ENCODE data around the gene PPP1R10.
A peak's percentile ranks its signal among the peaks of the same experiment; 100 is the strongest.
"Not testable (repeated sequence)": the region's sequence is repeated elsewhere in the genome, so short reads cannot be mapped to it uniquely, and the experiment has no call there.

The PPP1R10 gene

GRCh38 chr6:30616811-30617564 is at the start of gene PPP1R10:
Gene PPP1R10 (minus strand): TSS chr6:30617243. CDS start chr6:30609944, 7,299 bp downstream.
- DNase-seq: peak; percentile 93 to 100 (median 98)

- DNase-seq: not testable (repeated sequence)
These were observed 49.3 kb upstream of the PPP1R10 start for GRCh38 chr6:30666300-30666699.

DNA sequence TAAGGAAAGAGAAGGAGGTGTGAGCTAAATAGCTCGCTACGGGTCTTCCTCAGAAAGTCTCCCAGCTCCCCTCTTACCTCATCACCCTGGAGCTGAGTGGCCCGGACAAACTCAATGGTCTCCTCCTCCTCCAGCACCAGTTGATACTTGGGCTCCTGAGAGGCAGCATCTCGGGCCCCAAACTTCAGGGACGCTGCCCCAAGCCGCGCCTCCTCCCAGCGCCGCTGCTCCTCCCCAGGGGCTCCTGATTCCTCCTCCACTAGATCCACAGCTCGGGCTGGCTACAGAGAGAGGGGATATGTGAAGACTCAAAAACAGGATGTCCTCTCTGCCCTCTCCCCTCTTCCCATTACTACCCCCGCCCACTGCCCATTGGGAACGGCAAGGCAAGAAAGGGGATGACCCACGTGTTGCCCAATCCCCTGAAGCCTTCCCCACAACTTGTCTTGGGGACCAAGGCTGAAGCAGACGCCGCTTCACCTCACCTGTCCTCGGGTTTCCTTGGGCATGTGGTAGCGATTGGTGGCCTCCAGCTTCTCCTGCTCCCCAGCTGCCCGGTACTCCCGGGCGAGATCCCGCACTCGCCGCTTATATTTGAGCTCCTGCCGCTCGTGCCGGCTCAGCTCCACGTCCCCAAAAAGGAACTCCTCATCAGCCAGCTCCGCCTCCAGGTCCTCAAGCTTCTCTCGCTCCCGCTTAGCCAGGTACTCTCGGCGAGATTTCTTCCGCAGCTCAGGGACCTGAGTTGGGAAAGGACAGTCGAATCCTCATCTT is 48.1 kb upstream of the PPP1R10 start:
- no peak for DNase-seq

DNA sequence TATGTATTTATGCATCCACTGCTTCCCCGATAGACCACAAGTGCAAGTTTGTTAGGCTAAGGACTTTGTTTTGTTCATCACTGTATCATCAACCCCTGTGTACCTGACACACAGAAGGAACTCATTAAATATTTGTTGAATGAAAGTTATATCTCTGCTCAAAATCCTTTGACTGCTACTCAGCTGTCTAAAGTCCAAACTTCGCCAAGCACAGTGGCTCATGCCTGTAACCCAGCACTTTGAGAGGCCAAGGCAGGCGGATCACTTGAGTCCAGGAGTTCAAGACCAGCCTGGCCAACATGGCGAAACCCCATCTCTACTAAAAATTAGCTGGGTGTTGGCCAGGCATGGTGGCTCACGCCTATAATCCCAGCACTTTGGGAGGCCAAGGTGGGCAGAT is 40.9 kb upstream of the PPP1R10 start:
- DNase-seq: not testable (repeated sequence)

DNA sequence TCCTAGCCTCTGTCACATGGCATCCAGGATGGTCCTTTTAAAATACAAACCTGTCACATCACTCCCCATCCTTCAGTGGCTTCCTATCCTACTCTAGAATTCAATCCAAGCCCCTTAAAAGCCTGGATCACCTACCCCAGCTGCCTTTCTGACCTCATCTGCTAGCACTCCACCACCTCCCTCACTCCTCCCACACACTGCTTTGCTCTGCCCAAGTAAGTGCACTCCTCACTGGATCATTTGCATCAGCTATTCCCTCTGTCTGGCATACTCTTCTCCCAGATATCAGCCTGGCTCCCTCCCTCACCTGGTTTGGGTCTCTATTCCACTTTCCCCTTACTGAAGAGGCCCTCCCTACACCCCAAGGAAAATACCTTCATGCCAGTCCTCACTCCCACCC is 40.4 kb upstream of the PPP1R10 start:
- DNase-seq: peak in 9 of 56 donors; percentile 4 to 33 (median 5)

- DNase-seq: peak in 4 of 56 donors; percentile 4 to 14 (median 8)
These were observed 39.5 kb upstream of the PPP1R10 start for GRCh38 chr6:30656513-30656912.

- no peak for DNase-seq
These were observed 38.7 kb upstream of the PPP1R10 start for GRCh38 chr6:30655743-30656094.

DNA sequence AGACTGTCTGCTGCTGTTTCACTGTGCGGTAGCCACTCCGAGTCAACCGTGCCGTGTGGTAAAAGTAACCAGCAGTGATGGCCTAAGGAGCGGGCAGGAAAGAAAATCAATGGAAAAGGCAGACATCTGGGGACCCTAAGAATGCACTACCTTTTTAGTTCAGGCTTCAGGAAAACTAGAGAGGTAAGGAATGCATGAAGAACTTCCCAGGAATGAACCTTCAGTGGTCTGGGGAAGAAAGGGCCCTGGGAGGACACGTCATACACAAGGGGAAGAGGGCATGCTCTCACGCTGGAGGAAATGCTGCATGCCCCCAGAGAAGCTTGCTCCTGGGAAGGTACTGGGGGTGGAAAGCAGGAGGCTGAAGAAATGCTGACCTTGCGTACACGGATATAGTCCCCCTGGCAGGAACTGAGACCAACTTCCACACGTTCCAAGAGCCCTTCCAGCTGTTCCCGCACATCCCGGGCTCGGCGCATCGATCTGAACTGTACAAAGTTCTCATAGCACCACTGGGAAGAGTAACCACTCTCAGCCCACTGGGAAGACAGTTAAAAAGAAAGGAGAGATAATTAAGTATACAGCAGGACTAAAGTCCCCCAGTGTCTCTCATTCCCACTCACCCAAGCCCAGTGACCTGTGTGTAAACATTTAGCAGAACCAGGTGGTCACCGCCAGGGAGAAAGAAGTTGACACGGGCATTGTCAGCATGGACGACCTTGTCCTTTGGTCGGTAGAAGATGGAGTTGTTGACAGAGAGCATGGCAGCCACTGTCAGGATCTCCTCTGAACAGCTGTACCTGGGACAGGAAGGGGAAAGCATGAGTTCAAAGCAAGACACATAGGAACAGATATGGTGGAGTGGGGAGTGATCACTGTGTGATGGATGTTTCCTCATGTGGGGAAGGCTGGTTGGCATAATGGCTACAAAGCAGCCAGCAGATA is 38.0 kb upstream of the PPP1R10 start:
- no peak for DNase-seq

DNA sequence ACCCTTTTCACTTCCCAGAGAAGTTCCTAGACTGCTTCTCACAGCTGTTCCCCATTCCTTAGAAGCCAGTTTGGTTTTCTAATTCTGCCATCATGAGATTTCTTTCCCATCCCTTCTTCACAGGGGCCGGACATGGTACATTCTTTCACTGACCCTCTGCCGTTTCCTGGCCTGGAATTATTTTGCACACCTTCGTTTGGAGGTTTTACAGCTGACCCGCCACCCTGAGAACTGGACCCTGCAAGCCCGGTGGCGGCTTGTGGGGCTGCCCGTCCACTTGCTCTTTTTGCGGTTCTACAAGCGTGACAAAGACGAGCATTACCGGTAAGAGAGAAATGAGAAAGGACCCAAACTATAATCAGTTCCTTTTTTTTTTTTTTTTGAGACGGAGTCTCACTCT is 34.1 kb upstream of the PPP1R10 start:
- no peak for DNase-seq

DNA sequence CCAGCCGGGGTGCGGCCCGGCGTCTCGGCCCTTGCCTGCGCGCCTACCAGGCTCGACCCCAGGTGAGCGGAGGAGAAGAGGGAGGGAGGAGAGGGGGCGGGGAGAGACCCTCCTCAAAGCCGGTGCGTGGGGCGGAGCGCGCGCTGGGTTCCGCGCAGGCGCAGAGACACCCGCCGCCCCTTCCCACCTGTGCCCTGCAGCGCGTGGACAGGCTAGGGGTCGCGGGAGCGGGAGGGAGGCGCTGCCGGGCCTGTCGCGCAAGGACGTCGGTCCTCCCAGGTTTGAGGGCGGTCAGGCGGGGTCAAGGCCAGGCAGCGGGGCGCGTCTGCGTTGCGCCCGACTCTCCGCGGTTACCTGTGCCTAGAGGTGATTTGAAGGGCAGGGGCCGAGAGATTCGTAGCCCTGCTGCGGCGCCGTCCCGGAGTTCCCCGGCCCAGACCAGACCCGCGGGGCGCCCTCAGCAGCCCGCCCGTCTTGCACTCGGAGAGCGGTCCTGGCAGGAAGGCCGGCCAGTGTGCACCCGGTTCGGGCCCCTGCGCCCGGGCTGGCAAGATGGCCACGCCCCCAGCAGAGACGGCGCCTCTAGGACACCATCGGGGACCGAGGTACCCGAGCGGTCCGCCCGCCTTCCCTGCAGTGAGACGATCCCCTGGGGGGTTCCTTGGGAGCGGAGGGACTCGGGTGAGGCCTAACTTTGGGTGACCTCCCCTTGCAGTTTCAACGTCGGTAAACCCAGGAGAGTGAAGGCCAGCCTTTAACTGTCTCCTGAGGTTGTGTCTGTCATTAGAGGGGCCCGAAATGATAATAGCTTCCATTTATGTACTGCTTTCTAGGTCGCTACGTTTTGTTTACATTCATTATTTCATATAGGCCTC is 30.4 kb upstream of the PPP1R10 start:
- peak in 49 of 56 donors; percentile 39 to 94 (median 79) for DNase-seq

GRCh38 chr6:30646450-30647241 is 29.6 kb upstream of the PPP1R10 start, which contains the start of gene C6orf136:
Gene C6orf136 (plus strand): TSS chr6:30647133. CDS start chr6:30647232, 99 bp downstream.
- DNase-seq: peak; percentile 41 to 96 (median 88)

- DNase-seq: no peak
These were observed 28.9 kb upstream of the PPP1R10 start for GRCh38 chr6:30645989-30646388.

GRCh38 chr6:30644769-30645168 is 27.7 kb upstream of the PPP1R10 start:
- no peak for DNase-seq

- DNase-seq: no peak
These were observed 26.6 kb upstream of the PPP1R10 start for GRCh38 chr6:30643656-30644055.

GRCh38 chr6:30641048-30641447 is 24.0 kb upstream of the PPP1R10 start:
- no peak for DNase-seq

- DNase-seq: no peak
These were observed 23.4 kb upstream of the PPP1R10 start for GRCh38 chr6:30640481-30640880.

DNA sequence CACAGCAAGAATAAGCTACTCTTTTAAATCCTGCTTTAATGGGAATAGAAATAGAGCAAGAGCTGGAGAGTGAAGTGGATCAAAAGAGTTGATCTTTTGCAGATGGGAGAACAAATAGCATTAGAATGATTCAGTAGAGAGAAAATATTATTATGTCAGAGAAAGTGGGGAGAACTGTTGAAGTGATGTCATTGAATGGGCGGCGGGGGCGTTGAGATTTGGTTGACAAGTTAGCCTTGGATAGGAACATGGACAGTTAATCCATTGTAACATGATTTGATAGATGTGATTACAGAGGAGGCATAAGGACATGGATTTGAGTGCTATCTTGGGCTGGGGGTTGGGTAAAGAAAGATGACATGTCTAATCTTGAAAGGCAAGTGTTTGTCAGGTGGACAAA is 18.8 kb upstream of the PPP1R10 start:
- DNase-seq: no peak

GRCh38 chr6:30626484-30627366 is 9.7 kb upstream of the PPP1R10 start, which contains the start of gene ATAT1:
Gene ATAT1 (plus strand): TSS chr6:30626874.
- peak in 55 of 56 donors; percentile 51 to 95 (median 85) for DNase-seq
